ENCODE measurements around the gene ENTHD1.

Gene ENTHD1

DNA sequence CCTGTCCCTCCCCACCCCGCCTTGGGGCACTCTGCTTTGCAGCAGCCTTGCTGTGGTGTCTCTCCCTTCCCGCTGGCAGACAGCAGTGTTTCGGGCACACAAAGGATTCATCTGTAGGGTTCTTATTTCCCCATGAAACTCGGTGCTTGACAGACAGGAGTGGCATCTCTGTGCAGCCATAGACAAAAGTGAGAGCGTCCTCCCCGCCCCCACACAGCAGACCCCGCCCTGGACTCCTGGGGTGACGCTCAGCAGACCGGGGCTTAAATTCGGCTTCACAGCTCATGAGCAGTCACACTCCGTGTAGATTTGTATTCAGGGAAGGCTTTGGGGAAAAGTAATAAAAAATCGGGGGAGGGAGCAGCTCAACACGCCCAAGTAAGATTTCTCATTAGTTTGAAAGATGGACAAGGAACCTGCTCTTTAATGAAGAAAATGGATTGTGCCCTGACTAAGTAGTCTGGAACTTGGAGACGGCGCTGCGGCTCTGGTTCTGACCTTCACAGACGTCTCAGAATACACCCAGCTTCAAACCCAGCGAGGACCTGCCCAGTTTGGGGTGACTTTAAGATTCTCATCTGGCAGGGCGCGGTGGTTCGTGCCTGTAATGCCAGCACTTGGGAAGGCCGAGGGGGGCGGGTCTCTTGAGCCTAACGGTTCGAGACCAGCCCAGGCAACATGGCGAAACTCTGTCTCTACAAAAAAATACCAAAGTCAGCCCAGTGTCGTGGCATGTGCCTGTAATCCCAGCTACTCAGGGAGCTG, 187.0 kb downstream of the ENTHD1 start:
- POLR2A ChIA-PET: no interaction called here
- TF ChIP-seq ZNF530 (tag by site-specific recombination; IDR thresholded peaks at IDR 0.05; ENCODE audit: low read depth) (no peak), ZNF202 (tag by site-specific recombination; IDR thresholded peaks at IDR 0.05; ENCODE audit: borderline replicate concordance) (no peak), ZNF175 (tag by site-specific recombination; IDR thresholded peaks at IDR 0.05) (no peak), ZNF777 (tag by site-specific recombination; IDR thresholded peaks at IDR 0.05; ENCODE audit: borderline replicate concordance) (no peak), ZNF221 (tag by site-specific recombination; IDR thresholded peaks at IDR 0.05; ENCODE audit: borderline replicate concordance) (no peak), ZIC2 (tag by site-specific recombination; IDR thresholded peaks at IDR 0.05) (no peak), ZNF701 (tag by site-specific recombination; IDR thresholded peaks at IDR 0.05) (no peak), ZNF223 (tag by site-specific recombination; IDR thresholded peaks at IDR 0.05) (no peak), ZNF354C (tag by site-specific recombination; IDR thresholded peaks at IDR 0.05; ENCODE audit: borderline replicate concordance, low read depth) (no peak), FEZF1 (tag by site-specific recombination; IDR thresholded peaks at IDR 0.05) (no peak), ZNF426 (tag by site-specific recombination; IDR thresholded peaks at IDR 0.05) (no peak), ZNF391 (tag by site-specific recombination; IDR thresholded peaks at IDR 0.05; ENCODE audit: borderline replicate concordance, low read depth) (no peak), ZNF571 (tag by site-specific recombination; IDR thresholded peaks at IDR 0.05) (no peak), ZNF626 (tag by site-specific recombination; IDR thresholded peaks at IDR 0.05) (no peak), BCL11B (tag by site-specific recombination; IDR thresholded peaks at IDR 0.05; ENCODE audit: low read depth) (no peak), ZNF302 (tag by site-specific recombination; IDR thresholded peaks at IDR 0.05; ENCODE audit: low read depth) (no peak)
- TF ChIP-seq, protein P1, sequence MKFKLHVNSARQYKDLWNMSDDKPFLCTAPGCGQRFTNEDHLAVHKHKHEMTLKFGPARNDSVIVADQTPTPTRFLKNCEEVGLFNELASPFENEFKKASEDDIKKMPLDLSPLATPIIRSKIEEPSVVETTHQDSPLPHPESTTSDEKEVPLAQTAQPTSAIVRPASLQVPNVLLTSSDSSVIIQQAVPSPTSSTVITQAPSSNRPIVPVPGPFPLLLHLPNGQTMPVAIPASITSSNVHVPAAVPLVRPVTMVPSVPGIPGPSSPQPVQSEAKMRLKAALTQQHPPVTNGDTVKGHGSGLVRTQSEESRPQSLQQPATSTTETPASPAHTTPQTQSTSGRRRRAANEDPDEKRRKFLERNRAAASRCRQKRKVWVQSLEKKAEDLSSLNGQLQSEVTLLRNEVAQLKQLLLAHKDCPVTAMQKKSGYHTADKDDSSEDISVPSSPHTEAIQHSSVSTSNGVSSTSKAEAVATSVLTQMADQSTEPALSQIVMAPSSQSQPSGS (tag by site-specific recombination; IDR thresholded peaks at IDR 0.05; ENCODE audit: low read depth): no peak
- TF ChIP-seq, protein P2, sequence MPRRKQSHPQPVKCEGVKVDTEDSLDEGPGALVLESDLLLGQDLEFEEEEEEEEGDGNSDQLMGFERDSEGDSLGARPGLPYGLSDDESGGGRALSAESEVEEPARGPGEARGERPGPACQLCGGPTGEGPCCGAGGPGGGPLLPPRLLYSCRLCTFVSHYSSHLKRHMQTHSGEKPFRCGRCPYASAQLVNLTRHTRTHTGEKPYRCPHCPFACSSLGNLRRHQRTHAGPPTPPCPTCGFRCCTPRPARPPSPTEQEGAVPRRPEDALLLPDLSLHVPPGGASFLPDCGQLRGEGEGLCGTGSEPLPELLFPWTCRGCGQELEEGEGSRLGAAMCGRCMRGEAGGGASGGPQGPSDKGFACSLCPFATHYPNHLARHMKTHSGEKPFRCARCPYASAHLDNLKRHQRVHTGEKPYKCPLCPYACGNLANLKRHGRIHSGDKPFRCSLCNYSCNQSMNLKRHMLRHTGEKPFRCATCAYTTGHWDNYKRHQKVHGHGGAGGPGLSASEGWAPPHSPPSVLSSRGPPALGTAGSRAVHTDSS (tag by site-specific recombination; IDR thresholded peaks at IDR 0.05): no peak
- TF ChIP-seq, protein P3, sequence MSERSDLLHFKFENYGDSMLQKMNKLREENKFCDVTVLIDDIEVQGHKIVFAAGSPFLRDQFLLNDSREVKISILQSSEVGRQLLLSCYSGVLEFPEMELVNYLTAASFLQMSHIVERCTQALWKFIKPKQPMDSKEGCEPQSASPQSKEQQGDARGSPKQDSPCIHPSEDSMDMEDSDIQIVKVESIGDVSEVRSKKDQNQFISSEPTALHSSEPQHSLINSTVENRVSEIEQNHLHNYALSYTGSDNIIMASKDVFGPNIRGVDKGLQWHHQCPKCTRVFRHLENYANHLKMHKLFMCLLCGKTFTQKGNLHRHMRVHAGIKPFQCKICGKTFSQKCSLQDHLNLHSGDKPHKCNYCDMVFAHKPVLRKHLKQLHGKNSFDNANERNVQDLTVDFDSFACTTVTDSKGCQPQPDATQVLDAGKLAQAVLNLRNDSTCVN (tag by site-specific recombination; optimal IDR thresholded peaks at IDR 0.05): no peak
- TF ChIP-seq, protein P4, sequence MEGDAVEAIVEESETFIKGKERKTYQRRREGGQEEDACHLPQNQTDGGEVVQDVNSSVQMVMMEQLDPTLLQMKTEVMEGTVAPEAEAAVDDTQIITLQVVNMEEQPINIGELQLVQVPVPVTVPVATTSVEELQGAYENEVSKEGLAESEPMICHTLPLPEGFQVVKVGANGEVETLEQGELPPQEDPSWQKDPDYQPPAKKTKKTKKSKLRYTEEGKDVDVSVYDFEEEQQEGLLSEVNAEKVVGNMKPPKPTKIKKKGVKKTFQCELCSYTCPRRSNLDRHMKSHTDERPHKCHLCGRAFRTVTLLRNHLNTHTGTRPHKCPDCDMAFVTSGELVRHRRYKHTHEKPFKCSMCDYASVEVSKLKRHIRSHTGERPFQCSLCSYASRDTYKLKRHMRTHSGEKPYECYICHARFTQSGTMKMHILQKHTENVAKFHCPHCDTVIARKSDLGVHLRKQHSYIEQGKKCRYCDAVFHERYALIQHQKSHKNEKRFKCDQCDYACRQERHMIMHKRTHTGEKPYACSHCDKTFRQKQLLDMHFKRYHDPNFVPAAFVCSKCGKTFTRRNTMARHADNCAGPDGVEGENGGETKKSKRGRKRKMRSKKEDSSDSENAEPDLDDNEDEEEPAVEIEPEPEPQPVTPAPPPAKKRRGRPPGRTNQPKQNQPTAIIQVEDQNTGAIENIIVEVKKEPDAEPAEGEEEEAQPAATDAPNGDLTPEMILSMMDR (tag by site-specific recombination; IDR thresholded peaks at IDR 0.05): no peak
- Histone ChIP-seq H3K27ac (ENCODE audit: extremely low read depth, low read depth, low read length) (no peak overlapping the region), H3K4me1 (ENCODE audit: control insufficient read depth, insufficient read depth, low read length) (no peaks in the 10 kb centered on the region), H3K36me3 (ENCODE audit: control insufficient read depth in 2 of 2, insufficient read depth in 1 of 2, low read length in 2 of 2) (no peaks in the 10 kb centered on the region), H3K4me3 (ENCODE audit: low read depth, low read length) (no peak overlapping the region), H3K9me3 (ENCODE audit: control insufficient read depth, insufficient read depth, low read depth, low read length) (no peaks in the 10 kb centered on the region)
- CTCF ChIA-PET: no interaction called here
